Liver (tissue), 9 donors: ENCODE data around the gene PUSL1. TPM values are rescaled to one million over a fixed set of nuclear protein-coding genes. Genes with fewer than 3 reads are reported as not detected.

Source experiments
- DNase-seq: peaks from one replicate; pipeline ENCODE4 v3.0.0-alpha.2; 2017; ENCODE audit warnings: low spot score
- H3K27ac ChIP-seq, 2 donors: one replicate each; pipeline ENCODE4 v1.7.0; 2013; ENCODE audit warnings: inconsistent platforms in 2 of 2, low read length in 2 of 2, control low read depth in 1 of 2, low read depth in 1 of 2, mild to moderate bottlenecking in 1 of 2
- H3K27me3 ChIP-seq, 4 donors: one replicate each; pipeline versions ENCODE4 v1.6.1 to v1.7.0; 2013; ENCODE audit warnings: low read length in 3 of 4, inconsistent platforms in 1 of 4, mild to moderate bottlenecking in 1 of 4, moderate library complexity in 1 of 4; ENCODE audit not compliant: control insufficient read depth in 4 of 4, insufficient read depth in 4 of 4
- H3K36me3 ChIP-seq, 4 donors: one replicate each; pipeline versions ENCODE4 v1.6.1 to v1.7.0; 2013; ENCODE audit warnings: low read length in 3 of 4, mild to moderate bottlenecking in 3 of 4, low read depth in 1 of 4, moderate library complexity in 1 of 4; ENCODE audit not compliant: control insufficient read depth in 4 of 4, insufficient read depth in 3 of 4
- H3K4me1 ChIP-seq, 4 donors: one replicate each; pipeline versions ENCODE4 v1.6.1 to v1.7.0; 2013; ENCODE audit warnings: low read length in 3 of 4, mild to moderate bottlenecking in 3 of 4, moderate library complexity in 1 of 4; ENCODE audit not compliant: control insufficient read depth in 4 of 4, insufficient read depth in 4 of 4
- H3K4me3 ChIP-seq, 3 donors: one replicate each; pipeline versions ENCODE4 v1.6.1 to v1.7.0; 2013; ENCODE audit warnings: low read length in 3 of 3, control low read depth in 1 of 3, low read depth in 1 of 3, mild to moderate bottlenecking in 1 of 3
- H3K9ac ChIP-seq, 2 donors: one replicate each; pipeline ENCODE4 v1.7.0; 2013; ENCODE audit warnings: low read length in 2 of 2, mild to moderate bottlenecking in 2 of 2, moderate library complexity in 2 of 2, control low read depth in 1 of 2, low read depth in 1 of 2
- H3K9me3 ChIP-seq, 4 donors: one replicate each; pipeline versions ENCODE4 v1.6.1 to v1.7.0; 2013; ENCODE audit warnings: low read length in 3 of 4; ENCODE audit not compliant: control insufficient read depth in 4 of 4
- CTCF ChIP-seq: fragments of 150-350 bp; IDR thresholded peaks from 2 replicates; pipeline ENCODE4 v1.5.1; 2017; ENCODE audit warnings: improper control_type of control experiment, low read depth, low read length; ENCODE audit not compliant: missing input control
- EGR1 ChIP-seq, 2 donors: IDR thresholded peaks; 2 replicates each; pipeline ENCODE4 v1.6.1; 2016 to 2018; ENCODE audit warnings: antibody characterized with exemption in 2 of 2, low read depth in 2 of 2
- FOXA1 ChIP-seq: IDR thresholded peaks from 2 replicates; pipeline ENCODE4 v1.6.1; 2016; ENCODE audit warnings: antibody characterized with exemption
- FOXA2 ChIP-seq: IDR thresholded peaks from 2 replicates; pipeline ENCODE4 v1.6.1; 2016; ENCODE audit warnings: antibody characterized with exemption
- HNF4A ChIP-seq, 2 donors: conservative IDR thresholded peaks; 2 replicates each; pipeline ENCODE4 v1.6.1; 2016; ENCODE audit warnings: antibody characterized with exemption in 2 of 2, mild to moderate bottlenecking in 2 of 2
- HNF4G ChIP-seq: IDR thresholded peaks from 2 replicates; pipeline ENCODE4 v1.6.1; 2016; ENCODE audit warnings: antibody characterized with exemption
- JUND ChIP-seq, 2 donors: IDR thresholded peaks; 2 replicates each; pipeline ENCODE4 v1.6.1; 2016; ENCODE audit warnings: antibody characterized with exemption in 2 of 2
- NR2F2 ChIP-seq: IDR thresholded peaks from 2 replicates; pipeline ENCODE4 v1.6.1; 2016; ENCODE audit warnings: antibody characterized with exemption
- RAD21 ChIP-seq, 2 donors: IDR thresholded peaks; 2 replicates each; pipeline ENCODE4 v1.6.1; 2016; ENCODE audit warnings: antibody characterized with exemption in 2 of 2, mild to moderate bottlenecking in 2 of 2
- RXRA ChIP-seq, 2 donors: IDR thresholded peaks; 2 replicates each; pipeline ENCODE4 v1.6.1; 2017 to 2018; ENCODE audit warnings: antibody characterized with exemption in 2 of 2, mild to moderate bottlenecking in 1 of 2
- SP1 ChIP-seq: IDR thresholded peaks from 2 replicates; pipeline ENCODE4 v1.6.1; 2018; ENCODE audit warnings: antibody characterized with exemption, mild to moderate bottlenecking
- TAF1 ChIP-seq: conservative IDR thresholded peaks from 2 replicates; pipeline ENCODE4 v1.6.1; 2016; ENCODE audit warnings: antibody characterized with exemption, mild to moderate bottlenecking
- YY1 ChIP-seq: IDR thresholded peaks from 2 replicates; pipeline ENCODE4 v1.6.1; 2016; ENCODE audit warnings: antibody characterized with exemption, mild to moderate bottlenecking
- WGBS: extraction: QIAGEN DNeasy Blood & Tissue Kit; methylation state at CpG from one replicate; pipeline ENCODE4 v1.1.7; 2013; 5-methylcytosine and 5-hydroxymethylcytosine counted together
- polyA plus RNA-seq, 2 donors: library from polyadenylated mRNA; stranded (reverse) in 1 of 2; unstranded in 1 of 2; fragments of 200-250 nt in 1 of 2; fragments of >200 nt in 1 of 2; fragmentation: Nextera tagmentation in 1 of 2; extraction: Ambion mirVana in 1 of 2; gene quantifications; one replicate each; pipeline versions ENCODE4 v1.2.1 to v1.2.3, GENCODE V29; 2013 to 2015
- total RNA-seq, 2 donors: library from RNA; depleted of rRNA; stranded (reverse); fragments of >200 nt; gene quantifications; one replicate each; pipeline ENCODE4 v1.2.3, GENCODE V29; 2014
- TF ChIP-seq, protein P1 (sequence below): IDR thresholded peaks from 2 replicates; pipeline ENCODE4 v1.6.1; 2016; ENCODE audit warnings: antibody characterized with exemption
- TF ChIP-seq, protein P2 (sequence below): IDR thresholded peaks from 2 replicates; pipeline ENCODE4 v1.6.1; 2016; ENCODE audit warnings: antibody characterized with exemption, mild to moderate bottlenecking
- TF ChIP-seq, protein P3 (sequence below): IDR thresholded peaks from 2 replicates; pipeline ENCODE4 v1.6.1; 2016; ENCODE audit warnings: antibody characterized with exemption
- donor health status: healthy.
- donor health status: healthy.
- donor health status: healthy.
- donor health status: healthy.
- donor health status: healthy.

Gene PUSL1
- total and polyA plus RNA-seq, 4 donors = 9.3 to 14.9 (median 10.3) TPM

- TF ChIP-seq RAD21 (IDR thresholded peaks at IDR 0.05) (no peak), NR2F2 (no peak), EGR1 (IDR thresholded peaks at IDR 0.05; ENCODE audit: low read depth in 2 of 2) (no peak)
Observed at GRCh38 chr1:1285611-1286311, 22.6 kb upstream of the PUSL1 start (continued).

GRCh38 chr1:1286313-1287261 lies 21.8 kb upstream of the PUSL1 start:
- Histone ChIP-seq H3K27ac (no peak overlapping the region), H3K9me3 (no peaks in the 10 kb centered on the region), H3K27me3 (no peaks in the 10 kb centered on the region), H3K4me1 (peaks cover 4 to 22% (median 14%) of the 10 kb centered on the region in 4 donors), H3K4me3 (no peak overlapping the region), H3K36me3 (no peaks in the 10 kb centered on the region), H3K9ac (no peak overlapping the region)
- DNase-seq = no peak
- 73% methylated on average over 50 of the region's 50 CpGs for WGBS
- no peak for TF ChIP-seq FOXA2
- TF ChIP-seq SP1 = no peak
- no peak for TF ChIP-seq EGR1 (IDR thresholded peaks at IDR 0.05; ENCODE audit: low read depth in 2 of 2)
- TF ChIP-seq FOXA1 = no peak
- TF ChIP-seq JUND (IDR thresholded peaks at IDR 0.05) = no peak
- no peak for TF ChIP-seq CTCF
- TF ChIP-seq RXRA (IDR thresholded peaks at IDR 0.05) = no peak
- TF ChIP-seq, protein P1, sequence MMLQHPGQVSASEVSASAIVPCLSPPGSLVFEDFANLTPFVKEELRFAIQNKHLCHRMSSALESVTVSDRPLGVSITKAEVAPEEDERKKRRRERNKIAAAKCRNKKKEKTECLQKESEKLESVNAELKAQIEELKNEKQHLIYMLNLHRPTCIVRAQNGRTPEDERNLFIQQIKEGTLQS = no peak
- TF ChIP-seq TAF1 = no peak
- no peak for TF ChIP-seq RAD21 (IDR thresholded peaks at IDR 0.05)
- TF ChIP-seq YY1 = no peak

GRCh38 chr1:1287288-1288110 lies 20.9 kb upstream of the PUSL1 start:
- WGBS = 83% methylated on average over 46 of the region's 46 CpGs
- Histone ChIP-seq H3K27ac (no peak overlapping the region), H3K9ac (no peak overlapping the region), H3K4me1 (peaks cover 0 to 13% (median 7%) of the 10 kb centered on the region in 4 donors), H3K9me3 (no peaks in the 10 kb centered on the region), H3K36me3 (no peaks in the 10 kb centered on the region), H3K4me3 (no peak overlapping the region), H3K27me3 (no peaks in the 10 kb centered on the region)
- no peak for DNase-seq
- TF ChIP-seq FOXA2 (no peak), YY1 (no peak), HNF4G (no peak), SP1 (no peak), FOXA1 (no peak), HNF4A (conservative IDR thresholded peaks at IDR 0.05) (no peak), RAD21 (IDR thresholded peaks at IDR 0.05) (no peak), CTCF (no peak), RXRA (IDR thresholded peaks at IDR 0.05) (no peak), TAF1 (no peak)
- TF ChIP-seq, protein P2, sequence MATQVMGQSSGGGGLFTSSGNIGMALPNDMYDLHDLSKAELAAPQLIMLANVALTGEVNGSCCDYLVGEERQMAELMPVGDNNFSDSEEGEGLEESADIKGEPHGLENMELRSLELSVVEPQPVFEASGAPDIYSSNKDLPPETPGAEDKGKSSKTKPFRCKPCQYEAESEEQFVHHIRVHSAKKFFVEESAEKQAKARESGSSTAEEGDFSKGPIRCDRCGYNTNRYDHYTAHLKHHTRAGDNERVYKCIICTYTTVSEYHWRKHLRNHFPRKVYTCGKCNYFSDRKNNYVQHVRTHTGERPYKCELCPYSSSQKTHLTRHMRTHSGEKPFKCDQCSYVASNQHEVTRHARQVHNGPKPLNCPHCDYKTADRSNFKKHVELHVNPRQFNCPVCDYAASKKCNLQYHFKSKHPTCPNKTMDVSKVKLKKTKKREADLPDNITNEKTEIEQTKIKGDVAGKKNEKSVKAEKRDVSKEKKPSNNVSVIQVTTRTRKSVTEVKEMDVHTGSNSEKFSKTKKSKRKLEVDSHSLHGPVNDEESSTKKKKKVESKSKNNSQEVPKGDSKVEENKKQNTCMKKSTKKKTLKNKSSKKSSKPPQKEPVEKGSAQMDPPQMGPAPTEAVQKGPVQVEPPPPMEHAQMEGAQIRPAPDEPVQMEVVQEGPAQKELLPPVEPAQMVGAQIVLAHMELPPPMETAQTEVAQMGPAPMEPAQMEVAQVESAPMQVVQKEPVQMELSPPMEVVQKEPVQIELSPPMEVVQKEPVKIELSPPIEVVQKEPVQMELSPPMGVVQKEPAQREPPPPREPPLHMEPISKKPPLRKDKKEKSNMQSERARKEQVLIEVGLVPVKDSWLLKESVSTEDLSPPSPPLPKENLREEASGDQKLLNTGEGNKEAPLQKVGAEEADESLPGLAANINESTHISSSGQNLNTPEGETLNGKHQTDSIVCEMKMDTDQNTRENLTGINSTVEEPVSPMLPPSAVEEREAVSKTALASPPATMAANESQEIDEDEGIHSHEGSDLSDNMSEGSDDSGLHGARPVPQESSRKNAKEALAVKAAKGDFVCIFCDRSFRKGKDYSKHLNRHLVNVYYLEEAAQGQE = no peak
- TF ChIP-seq, protein P3, sequence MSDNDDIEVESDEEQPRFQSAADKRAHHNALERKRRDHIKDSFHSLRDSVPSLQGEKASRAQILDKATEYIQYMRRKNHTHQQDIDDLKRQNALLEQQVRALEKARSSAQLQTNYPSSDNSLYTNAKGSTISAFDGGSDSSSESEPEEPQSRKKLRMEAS = no peak
